Activated T-cell treated with anti-CD3 and anti-CD28 coated beads, Interleukin-2, amount 50 U/mL, for 1 hour (primary cell): Measurements from ENCODE around the gene GNAS.

Source experiments
- DNase-seq: peaks from one replicate; pipeline ENCODE4 v3.0.0-alpha.2; 2020

Gene GNAS

GRCh38 chr20:58854638-58855471 lies 2.3 kb downstream of the GNAS start:
- DNase-seq, result peak; percentile 32

GRCh38 chr20:58855506-58856389 lies 3.2 kb downstream of the GNAS start:
- no peak for DNase-seq

GRCh38 chr20:58863044-58863790 lies 10.7 kb downstream of the GNAS start:
- DNase-seq, result no peak

- DNase-seq, result no peak
These were observed 11.8 kb downstream of the GNAS start for GRCh38 chr20:58864346-58864745.

- no peak for DNase-seq
These were observed 13.3 kb downstream of the GNAS start for GRCh38 chr20:58865843-58866242.

GRCh38 chr20:58867211-58867610 lies 14.7 kb downstream of the GNAS start:
- DNase-seq, result no peak

- no peak for DNase-seq
These were observed 16.3 kb downstream of the GNAS start for GRCh38 chr20:58868795-58869194.

GRCh38 chr20:58869662-58870227 lies 17.2 kb downstream of the GNAS start:
- DNase-seq, result no peak

GRCh38 chr20:58870293-58871014 lies 17.9 kb downstream of the GNAS start:
- DNase-seq, result peak; percentile 63

GRCh38 chr20:58871533-58872102 lies 19.1 kb downstream of the GNAS start:
- no peak for DNase-seq

GRCh38 chr20:58874469-58874868 lies 22.0 kb downstream of the GNAS start:
- no peak for DNase-seq

- DNase-seq, result no peak
These were observed 22.6 kb downstream of the GNAS start for GRCh38 chr20:58875111-58875510.

- DNase-seq, result no peak
These were observed 23.1 kb downstream of the GNAS start for GRCh38 chr20:58875541-58876134.

GRCh38 chr20:58876437-58876836 lies 23.9 kb downstream of the GNAS start:
- no peak for DNase-seq

- DNase-seq, result no peak
These were observed 24.8 kb downstream of the GNAS start for GRCh38 chr20:58877050-58877975.

GRCh38 chr20:58877976-58878360 lies 25.5 kb downstream of the GNAS start:
- DNase-seq, result no peak

- DNase-seq, result no peak
These were observed 25.9 kb downstream of the GNAS start for GRCh38 chr20:58878399-58878798.

GRCh38 chr20:58880441-58880840 lies 27.9 kb downstream of the GNAS start:
- no peak for DNase-seq

GRCh38 chr20:58880994-58881752 lies 28.7 kb downstream of the GNAS start:
- DNase-seq, result no peak
